ENCODE data around the gene FGF14.

- TF ChIP-seq CTCF (IDR thresholded peaks at IDR 0.05; ENCODE audit: low read depth, low read length) = no peak
- TF ChIP-seq EZH2phosphoT487 (IDR thresholded peaks at IDR 0.05; ENCODE audit: low read depth) = no peak
Observed at GRCh38 chr13:102033857-102034331, 368.0 kb downstream of the FGF14 start.
